ENCODE data around the gene MOGAT3. TPM values are rescaled to one million over a fixed set of nuclear protein-coding genes. Genes with fewer than 3 reads are reported as not detected.
A peak's percentile ranks its signal among the peaks of the same experiment; 100 is the strongest.

MOGAT3 gene
- total and polyA plus RNA-seq, 8 donors: 1.7 to 2.3 TPM; not detected in 6

GRCh38 chr7:101240226-101241014 is 39.6 kb upstream of the MOGAT3 start:
- peaks cover 18 to 61% (median 53%) of the 10 kb centered on the region in 4 donors for H3K36me3 ChIP-seq
- no peak overlapping the region for H3K4me3 ChIP-seq
- 74 to 81% (median 78%) methylated on average over 32 of the region's 32 CpGs for WGBS, 5 donors
- intact Hi-C loops (cut with DNase I; ENCODE audit: low total_unique reads): no loop called here
- peaks cover 14 to 76% (median 57%) of the 10 kb centered on the region in 4 donors for H3K4me1 ChIP-seq
- TF ChIP-seq EP300 (IDR thresholded peaks at IDR 0.05) (no peak), POLR2A (IDR thresholded peaks at IDR 0.05) (no peak), POLR2AphosphoS5 (IDR thresholded peaks at IDR 0.05) (no peak), CTCF (IDR thresholded peaks at IDR 0.05) (no peak)
- peak in 1 of 2 donors; percentile 76 for DNase-seq
- H3K27ac ChIP-seq: peak overlapping the region in 4 of 5 donors; percentile 50 to 82 (median 68)
- no peaks in the 10 kb centered on the region for H3K9me3 ChIP-seq
- no peaks in the 10 kb centered on the region for H3K27me3 ChIP-seq

- H3K27me3 ChIP-seq: no peaks in the 10 kb centered on the region
- intact Hi-C loops (cut with DNase I; ENCODE audit: low total_unique reads): no loop called here
- H3K36me3 ChIP-seq: peaks cover 18 to 61% (median 53%) of the 10 kb centered on the region in 4 donors
- H3K4me1 ChIP-seq: peaks cover 16 to 78% (median 53%) of the 10 kb centered on the region in 4 donors
- 80 to 94% (median 91%) methylated on average over 6 to 9 of the region's 9 CpGs for WGBS, 5 donors
- H3K27ac ChIP-seq: peak overlapping the region in 4 of 5 donors; percentile 50 to 82 (median 68)
- no peaks in the 10 kb centered on the region for H3K9me3 ChIP-seq
- no peak for TF ChIP-seq POLR2A (IDR thresholded peaks at IDR 0.05)
- no peak for DNase-seq
- no peak overlapping the region for H3K4me3 ChIP-seq
Measured at GRCh38 chr7:101239951-101240220, 39.0 kb upstream of the MOGAT3 start.

- peak overlapping the region; percentile 42 to 82 (median 63) for H3K27ac ChIP-seq
- no peak overlapping the region for H3K4me3 ChIP-seq
- DNase-seq: no peak
- H3K36me3 ChIP-seq: peaks cover 18 to 61% (median 53%) of the 10 kb centered on the region in 4 donors
- H3K4me1 ChIP-seq: peaks cover 18 to 83% (median 56%) of the 10 kb centered on the region in 4 donors
- 63 to 76% (median 68%) methylated on average over 22 to 27 of the region's 27 CpGs for WGBS, 5 donors
- TF ChIP-seq CTCF (IDR thresholded peaks at IDR 0.05): no peak
- TF ChIP-seq POLR2A (IDR thresholded peaks at IDR 0.05): no peak
- no peak for TF ChIP-seq EP300 (IDR thresholded peaks at IDR 0.05)
- no peak for TF ChIP-seq POLR2AphosphoS5 (IDR thresholded peaks at IDR 0.05)
- no peaks in the 10 kb centered on the region for H3K9me3 ChIP-seq
- no peaks in the 10 kb centered on the region for H3K27me3 ChIP-seq
- intact Hi-C loops (cut with DNase I; ENCODE audit: low total_unique reads): no loop called here
Measured at GRCh38 chr7:101239191-101239950, 38.5 kb upstream of the MOGAT3 start.

DNA sequence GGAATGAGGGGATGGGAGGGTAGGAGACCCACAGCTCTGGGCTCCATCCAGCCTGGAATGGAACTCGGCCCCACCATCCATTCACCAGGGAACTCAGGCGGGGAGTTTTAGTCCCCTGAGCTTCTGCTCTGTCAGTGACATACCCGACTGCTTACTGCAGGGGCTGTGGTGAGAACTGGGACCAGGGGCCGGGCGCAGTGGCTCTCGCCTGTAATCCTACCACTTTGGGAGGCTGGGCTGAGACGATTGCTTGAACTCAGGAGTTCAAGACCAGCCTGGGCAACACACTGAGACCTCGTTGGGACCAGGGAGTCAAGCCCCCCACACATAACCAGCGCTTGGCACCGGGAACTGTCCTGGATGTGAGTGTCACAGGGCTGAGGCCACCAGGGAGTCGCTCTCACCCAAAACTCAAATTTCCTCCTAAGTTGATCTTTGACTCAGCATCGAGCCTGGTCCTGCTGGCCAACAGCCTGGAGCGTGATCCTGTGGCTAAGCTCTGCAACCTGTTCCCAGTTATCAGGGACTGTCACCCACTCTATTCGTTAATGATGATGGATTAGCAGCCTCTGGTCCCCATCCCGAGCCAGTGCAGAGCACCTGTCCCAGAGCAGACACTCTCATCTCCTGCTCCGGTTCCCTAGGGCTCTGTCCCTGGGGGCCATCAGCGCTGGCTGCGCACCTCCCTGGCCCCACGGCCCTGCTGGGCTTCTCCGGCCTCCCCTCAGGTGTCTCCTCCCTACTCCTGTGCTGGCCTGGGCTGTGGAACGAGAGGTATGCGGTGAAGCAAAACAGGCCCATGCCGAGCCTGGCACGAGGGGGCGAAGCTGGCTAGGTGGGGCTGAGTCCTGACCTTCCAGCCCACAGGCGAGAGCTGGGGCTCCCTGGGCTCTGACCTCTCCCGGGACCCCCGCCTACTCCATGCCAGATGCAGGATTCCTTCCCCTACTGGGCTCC is 37.7 kb upstream of the MOGAT3 start:
- Histone ChIP-seq H3K27me3 (no peaks in the 10 kb centered on the region), H3K27ac (peak overlapping the region; percentile 42 to 82 (median 63)), H3K9me3 (no peaks in the 10 kb centered on the region), H3K4me3 (peak overlapping the region in 1 of 4 donors; percentile 12), H3K36me3 (peaks cover 18 to 61% (median 53%) of the 10 kb centered on the region in 4 donors), H3K4me1 (peaks cover 11 to 85% (median 53%) of the 10 kb centered on the region in 4 donors)
- WGBS, 5 donors: 67 to 77% (median 71%) methylated on average over 18 to 28 of the region's 28 CpGs
- no peak for TF ChIP-seq POLR2A (IDR thresholded peaks at IDR 0.05)
- TF ChIP-seq EP300 (IDR thresholded peaks at IDR 0.05): no peak
- no peak for TF ChIP-seq POLR2AphosphoS5 (IDR thresholded peaks at IDR 0.05)
- TF ChIP-seq CTCF (IDR thresholded peaks at IDR 0.05): no peak
- peak in 1 of 2 donors; percentile 60 for DNase-seq
- intact Hi-C loops (cut with DNase I; ENCODE audit: low total_unique reads): no loop called here

Measured in stomach (tissue), 9 donors.